ENCODE data around the gene DNMT1. TPM values are rescaled to one million over a fixed set of nuclear protein-coding genes. Genes with fewer than 3 reads are reported as not detected.

Gene DNMT1
- total RNA-seq, 2 donors from 2014 or later: 163 to 189 TPM

- DNase-seq: no peak
- 94 to 95% methylated on average over 9 to 10 of the region's 10 CpGs for WGBS, 2 experiments (ENCODE audit: insufficient coverage in 1 of 2, insufficient read length in 1 of 2)
- H3K9me3 Mint-ChIP-seq: no peaks in the 10 kb centered on the region
Observed at GRCh38 chr19:10107254-10107653, 87.5 kb downstream of the DNMT1 start.

GRCh38 chr19:10106100-10106936 lies 88.4 kb downstream of the DNMT1 start, which contains the start of gene PPAN:
PPAN (plus strand) TSS chr19:10106362; CDS start chr19:10106395, 33 bp downstream.
- H3K27me3 ChIP-seq (ENCODE audit: control insufficient read depth, insufficient read depth, low read length, poor library complexity, severe bottlenecking): no peaks in the 10 kb centered on the region
- H3K27ac ChIP-seq (ENCODE audit: low read depth, low read length): peak within 1 kb of the TSS; percentile 59
- Mint-ChIP-seq H3K4me1 (peaks cover 7% of the 10 kb centered on the region), H3K9me3 (no peaks in the 10 kb centered on the region), H3K36me3 (ENCODE audit: low read depth) (peaks cover 39% of the 10 kb centered on the region), H3K27me3 (ENCODE audit: insufficient read depth) (peaks cover 2% of the 10 kb centered on the region), H3K4me3 (peak within 1 kb of the TSS; percentile 82), H3K27ac (peak within 1 kb of the TSS; percentile 83)
- no peaks in the 10 kb centered on the region for H3K9me3 ChIP-seq (ENCODE audit: control insufficient read depth, low read length)
- DNase-seq: peak; percentile 98
- peaks cover 38% of the 10 kb centered on the region for H3K36me3 ChIP-seq (ENCODE audit: control insufficient read depth, insufficient read depth, low read length)
- WGBS, 2 experiments (ENCODE audit: insufficient coverage in 1 of 2, insufficient read length in 1 of 2): 1% methylated on average over 44 to 71 of the region's 71 CpGs
- H3K9ac ChIP-seq (ENCODE audit: extremely low read depth, low read length, poor library complexity, severe bottlenecking): peak within 1 kb of the TSS; percentile 85
- TF ChIP-seq, protein P1, sequence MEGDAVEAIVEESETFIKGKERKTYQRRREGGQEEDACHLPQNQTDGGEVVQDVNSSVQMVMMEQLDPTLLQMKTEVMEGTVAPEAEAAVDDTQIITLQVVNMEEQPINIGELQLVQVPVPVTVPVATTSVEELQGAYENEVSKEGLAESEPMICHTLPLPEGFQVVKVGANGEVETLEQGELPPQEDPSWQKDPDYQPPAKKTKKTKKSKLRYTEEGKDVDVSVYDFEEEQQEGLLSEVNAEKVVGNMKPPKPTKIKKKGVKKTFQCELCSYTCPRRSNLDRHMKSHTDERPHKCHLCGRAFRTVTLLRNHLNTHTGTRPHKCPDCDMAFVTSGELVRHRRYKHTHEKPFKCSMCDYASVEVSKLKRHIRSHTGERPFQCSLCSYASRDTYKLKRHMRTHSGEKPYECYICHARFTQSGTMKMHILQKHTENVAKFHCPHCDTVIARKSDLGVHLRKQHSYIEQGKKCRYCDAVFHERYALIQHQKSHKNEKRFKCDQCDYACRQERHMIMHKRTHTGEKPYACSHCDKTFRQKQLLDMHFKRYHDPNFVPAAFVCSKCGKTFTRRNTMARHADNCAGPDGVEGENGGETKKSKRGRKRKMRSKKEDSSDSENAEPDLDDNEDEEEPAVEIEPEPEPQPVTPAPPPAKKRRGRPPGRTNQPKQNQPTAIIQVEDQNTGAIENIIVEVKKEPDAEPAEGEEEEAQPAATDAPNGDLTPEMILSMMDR (conservative IDR thresholded peaks at IDR 0.05): no peak
- H3K4me1 ChIP-seq (ENCODE audit: control insufficient read depth, insufficient read depth, low read length): peaks cover 3% of the 10 kb centered on the region
- H3K4me3 ChIP-seq (ENCODE audit: low read length): peak within 1 kb of the TSS; percentile 90

More at GRCh38 chr19:10107254-10107653, 87.5 kb downstream of the DNMT1 start:
- H3K4me3 Mint-ChIP-seq: peak overlapping the region; percentile 82
- peaks cover 44% of the 10 kb centered on the region for H3K36me3 ChIP-seq (ENCODE audit: control insufficient read depth, insufficient read depth, low read length)
- TF ChIP-seq, protein P1 (conservative IDR thresholded peaks at IDR 0.05): no peak
- H3K27ac Mint-ChIP-seq: peak overlapping the region; percentile 83
- peak overlapping the region; percentile 85 for H3K9ac ChIP-seq (ENCODE audit: extremely low read depth, low read length, poor library complexity, severe bottlenecking)
- H3K4me1 ChIP-seq (ENCODE audit: control insufficient read depth, insufficient read depth, low read length): peaks cover 3% of the 10 kb centered on the region
- peaks cover 2% of the 10 kb centered on the region for H3K27me3 Mint-ChIP-seq (ENCODE audit: insufficient read depth)
- H3K27me3 ChIP-seq (ENCODE audit: control insufficient read depth, insufficient read depth, low read length, poor library complexity, severe bottlenecking): no peaks in the 10 kb centered on the region
- peak overlapping the region; percentile 90 for H3K4me3 ChIP-seq (ENCODE audit: low read length)
- peaks cover 43% of the 10 kb centered on the region for H3K36me3 Mint-ChIP-seq (ENCODE audit: low read depth)
- H3K4me1 Mint-ChIP-seq: peaks cover 7% of the 10 kb centered on the region
- H3K27ac ChIP-seq (ENCODE audit: low read depth, low read length): no peak overlapping the region
- H3K9me3 ChIP-seq (ENCODE audit: control insufficient read depth, low read length): no peaks in the 10 kb centered on the region

- no peak for DNase-seq
- TF ChIP-seq, protein P1 (conservative IDR thresholded peaks at IDR 0.05): no peak
- H3K27me3 ChIP-seq (ENCODE audit: control insufficient read depth, insufficient read depth, low read length, poor library complexity, severe bottlenecking): no peaks in the 10 kb centered on the region
- H3K4me1 Mint-ChIP-seq: peaks cover 7% of the 10 kb centered on the region
- H3K9me3 Mint-ChIP-seq: no peaks in the 10 kb centered on the region
- peak overlapping the region; percentile 82 for H3K4me3 Mint-ChIP-seq
- peak overlapping the region; percentile 82 for H3K27ac Mint-ChIP-seq
- WGBS, 2 experiments (ENCODE audit: insufficient coverage in 1 of 2, insufficient read length in 1 of 2): 63% methylated on average over 13 to 16 of the region's 16 CpGs
- peak overlapping the region; percentile 41 for H3K27ac ChIP-seq (ENCODE audit: low read depth, low read length)
- peaks cover 3% of the 10 kb centered on the region for H3K4me1 ChIP-seq (ENCODE audit: control insufficient read depth, insufficient read depth, low read length)
- peaks cover 31% of the 10 kb centered on the region for H3K36me3 ChIP-seq (ENCODE audit: control insufficient read depth, insufficient read depth, low read length)
- H3K27me3 Mint-ChIP-seq (ENCODE audit: insufficient read depth): peaks cover 2% of the 10 kb centered on the region
- peak overlapping the region; percentile 90 for H3K4me3 ChIP-seq (ENCODE audit: low read length)
- H3K36me3 Mint-ChIP-seq (ENCODE audit: low read depth): peaks cover 35% of the 10 kb centered on the region
- no peak overlapping the region for H3K9ac ChIP-seq (ENCODE audit: extremely low read depth, low read length, poor library complexity, severe bottlenecking)
- no peaks in the 10 kb centered on the region for H3K9me3 ChIP-seq (ENCODE audit: control insufficient read depth, low read length)
Observed at GRCh38 chr19:10105509-10106099, 89.1 kb downstream of the DNMT1 start.
